Measurements from ENCODE around the gene CRTC3. TPM values are rescaled to one million over a fixed set of nuclear protein-coding genes. Genes with fewer than 3 reads are reported as not detected.
A peak's percentile ranks its signal among the peaks of the same experiment; 100 is the strongest.

The CRTC3 gene
- total and polyA plus RNA-seq, 4 donors = 5.1 to 16.8 (median 7.6) TPM

GRCh38 chr15:90592131-90592881 lies 62.6 kb downstream of the CRTC3 start:
- TF ChIP-seq FOXA1 (IDR thresholded peaks at IDR 0.05) (no peak), NR2F2 (IDR thresholded peaks at IDR 0.05) (peak; percentile 19), MAX (IDR thresholded peaks at IDR 0.05) (peak; percentile 55), HNF4A (conservative IDR thresholded peaks at IDR 0.05) (peak; percentile 65 to 82), SP1 (IDR thresholded peaks at IDR 0.05) (no peak), ZBTB33 (IDR thresholded peaks at IDR 0.05) (peak; percentile 76), RXRA (IDR thresholded peaks at IDR 0.05) (peak; percentile 46 to 77), TAF1 (conservative IDR thresholded peaks at IDR 0.05) (no peak), ATF3 (IDR thresholded peaks at IDR 0.05) (peak; percentile 77), YY1 (IDR thresholded peaks at IDR 0.05) (peak; percentile 56), EGR1 (IDR thresholded peaks at IDR 0.05; ENCODE audit: low read depth in 2 of 2) (peak in 1 of 2 donors; percentile 39), RAD21 (IDR thresholded peaks at IDR 0.05) (peak; percentile 44 to 54), REST (IDR thresholded peaks at IDR 0.05) (no peak), CTCF (IDR thresholded peaks at IDR 0.05; ENCODE audit: low read depth, low read length, missing input control) (no peak), JUND (IDR thresholded peaks at IDR 0.05) (peak in 1 of 2 donors; percentile 57), FOXA2 (IDR thresholded peaks at IDR 0.05) (peak; percentile 61), GABPA (IDR thresholded peaks at IDR 0.05 in 1 of 2, conservative IDR thresholded peaks at IDR 0.05 in 1 of 2) (no peak), HNF4G (IDR thresholded peaks at IDR 0.05) (no peak)
- WGBS = 59% methylated on average over 5 of the region's 5 CpGs
- peak overlapping the region; percentile 52 to 73 for H3K27ac ChIP-seq (ENCODE audit: low read depth in 1 of 2, low read length in 2 of 2)

More at GRCh38 chr15:90592131-90592881, 62.6 kb downstream of the CRTC3 start:
- no peak for DNase-seq (ENCODE audit: low spot score)
- Histone ChIP-seq H3K27me3 (ENCODE audit: control insufficient read depth in 4 of 4, insufficient read depth in 4 of 4, low read length in 3 of 4) (no peaks in the 10 kb centered on the region), H3K9me3 (ENCODE audit: control insufficient read depth in 4 of 4, low read length in 3 of 4) (no peaks in the 10 kb centered on the region), H3K36me3 (ENCODE audit: control insufficient read depth in 4 of 4, insufficient read depth in 3 of 4, low read depth in 1 of 4, low read length in 3 of 4) (no peaks in the 10 kb centered on the region), H3K9ac (ENCODE audit: low read depth in 1 of 2, low read length in 2 of 2) (no peak overlapping the region), H3K4me3 (ENCODE audit: low read depth in 1 of 3, low read length in 3 of 3) (no peak overlapping the region), H3K4me1 (ENCODE audit: control insufficient read depth in 4 of 4, insufficient read depth in 4 of 4, low read length in 3 of 4) (peaks cover 18 to 39% (median 30%) of the 10 kb centered on the region in 4 donors)
